ENCODE data around the gene OR5V1. TPM values are rescaled to one million over a fixed set of nuclear protein-coding genes. Genes with fewer than 3 reads are reported as not detected.
"Not testable (repeated sequence)": the region's sequence is repeated elsewhere in the genome, so short reads cannot be mapped to it uniquely, and the experiment has no call there.

Gene OR5V1
- total RNA-seq, 4 donors from 2014 or later = not detected

GRCh38 chr6:29345380-29345779, 23.3 kb downstream of the OR5V1 start:
- no peak for ATAC-seq
- Histone ChIP-seq H3K4me1 (no peaks in the 10 kb centered on the region), H3K4me3 (no peak overlapping the region), H3K27me3 (no peaks in the 10 kb centered on the region), H3K27ac (no peak overlapping the region), H3K9me3 (no peaks in the 10 kb centered on the region), H3K36me3 (no peaks in the 10 kb centered on the region)
- TF ChIP-seq POLR2A (IDR thresholded peaks at IDR 0.05) (no peak), CTCF (IDR thresholded peaks at IDR 0.05 in 4 of 5, conservative IDR thresholded peaks at IDR 0.05 in 1 of 5) (no peak)
- in situ Hi-C loops (cut with MboI; ENCODE audit: low sequenced_read_pairs in 4 of 4) = no loop called here
- intact Hi-C loops (cut with DNase I; ENCODE audit: low total_unique reads) = no loop called here
- no peak for DNase-seq

- Histone ChIP-seq H3K4me3 (no peak overlapping the region), H3K4me1 (no peaks in the 10 kb centered on the region), H3K36me3 (no peaks in the 10 kb centered on the region), H3K27me3 (no peaks in the 10 kb centered on the region), H3K9me3 (no peaks in the 10 kb centered on the region), H3K27ac (no peak overlapping the region)
- in situ Hi-C loops (cut with MboI; ENCODE audit: low sequenced_read_pairs in 4 of 4) = no loop called here
- ATAC-seq (no peak), DNase-seq (no peak)
- intact Hi-C loops (cut with DNase I; ENCODE audit: low total_unique reads) = no loop called here
- TF ChIP-seq CTCF (IDR thresholded peaks at IDR 0.05 in 4 of 5, conservative IDR thresholded peaks at IDR 0.05 in 1 of 5) = no peak
- no peak for TF ChIP-seq POLR2A (IDR thresholded peaks at IDR 0.05)
These were observed 32.4 kb downstream of the OR5V1 start for GRCh38 chr6:29336269-29336668.

GRCh38 chr6:29332676-29333075, 36.0 kb downstream of the OR5V1 start:
- Histone ChIP-seq H3K36me3 (no peaks in the 10 kb centered on the region), H3K4me3 (no peak overlapping the region), H3K4me1 (no peaks in the 10 kb centered on the region), H3K27me3 (no peaks in the 10 kb centered on the region), H3K27ac (no peak overlapping the region), H3K9me3 (no peaks in the 10 kb centered on the region)
- intact Hi-C loops (cut with DNase I; ENCODE audit: low total_unique reads) = no loop called here
- in situ Hi-C loops (cut with MboI; ENCODE audit: low sequenced_read_pairs in 4 of 4) = no loop called here
- ATAC-seq = no peak
- no peak for DNase-seq
- TF ChIP-seq CTCF (IDR thresholded peaks at IDR 0.05 in 4 of 5, conservative IDR thresholded peaks at IDR 0.05 in 1 of 5) (no peak), POLR2A (IDR thresholded peaks at IDR 0.05) (no peak)

- Histone ChIP-seq H3K36me3 (no peaks in the 10 kb centered on the region), H3K27ac (no peak overlapping the region), H3K4me1 (no peaks in the 10 kb centered on the region), H3K4me3 (no peak overlapping the region), H3K27me3 (no peaks in the 10 kb centered on the region), H3K9me3 (no peaks in the 10 kb centered on the region)
- ATAC-seq = no peak
- in situ Hi-C loops (cut with MboI; ENCODE audit: low sequenced_read_pairs in 4 of 4) = no loop called here
- intact Hi-C loops (cut with DNase I; ENCODE audit: low total_unique reads) = no loop called here
- TF ChIP-seq POLR2A (IDR thresholded peaks at IDR 0.05) (no peak), CTCF (IDR thresholded peaks at IDR 0.05 in 4 of 5, conservative IDR thresholded peaks at IDR 0.05 in 1 of 5) (no peak)
- DNase-seq = no peak
These were observed 42.9 kb downstream of the OR5V1 start for GRCh38 chr6:29325777-29326176.

- H3K9me3 ChIP-seq; H3K27me3 ChIP-seq; ATAC-seq; H3K4me3 ChIP-seq; in situ Hi-C loops (cut with MboI; ENCODE audit: low sequenced_read_pairs in 4 of 4); H3K36me3 ChIP-seq; H3K27ac ChIP-seq; intact Hi-C loops (cut with DNase I; ENCODE audit: low total_unique reads); H3K4me1 ChIP-seq; DNase-seq: not testable (repeated sequence)
These were observed 45.3 kb downstream of the OR5V1 start for GRCh38 chr6:29323332-29323731.

Data from gastrocnemius medialis (tissue), 4 donors.